Mammary microvascular endothelial cell (primary cell): ENCODE results near the gene FAM219B. TPM values are rescaled to one million over a fixed set of nuclear protein-coding genes. Genes with fewer than 3 reads are reported as not detected.

ENCODE experiments used
- total RNA-seq: library from RNA; depleted of rRNA; stranded (reverse); fragments of >200 nt; gene quantifications from 2 replicates; pipeline ENCODE4 v1.2.3, GENCODE V29; 2015

The FAM219B gene, protein sequence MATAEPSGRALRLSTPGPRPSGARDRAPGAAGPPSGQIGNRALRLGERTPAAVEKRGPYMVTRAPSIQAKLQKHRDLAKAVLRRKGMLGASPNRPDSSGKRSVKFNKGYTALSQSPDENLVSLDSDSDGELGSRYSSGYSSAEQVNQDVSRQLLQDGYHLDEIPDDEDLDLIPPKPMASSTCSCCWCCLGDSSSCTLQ
- total RNA-seq, result 21.5 and 21.8 TPM in 2 replicates

GRCh38 chr15:74906450-74907162 is at the start of gene FAM219B:
FAM219B (minus strand) TSS chr15:74906851; CDS start chr15:74906800, 51 bp downstream.

GRCh38 chr15:74937590-74938371 is 31.1 kb upstream of the FAM219B start, which contains the start of gene COX5A:
COX5A (minus strand) TSS chr15:74938073; CDS start chr15:74938014, 59 bp downstream.

GRCh38 chr15:74889883-74890664 is 16.6 kb downstream of the FAM219B start, which contains the start of gene MPI:
MPI (plus strand) TSS chr15:74890042; CDS start chr15:74890074, 32 bp downstream.

GRCh38 chr15:74873036-74873755 is 33.5 kb downstream of the FAM219B start, which contains the start of gene SCAMP2:
SCAMP2 (minus strand) TSS chr15:74873365; CDS start chr15:74873255, 110 bp downstream.

Other genes with a start within 250 kb of the FAM219B start
- 15.8 and 16.1 TPM in 2 replicates for gene EDC3, start 210.8 kb downstream of the FAM219B start, total RNA-seq
- 30.3 and 34.7 TPM in 2 replicates for gene CYP1A1, start 181.3 kb downstream of the FAM219B start, total RNA-seq
- gene CYP1A2, start 158.0 kb downstream of the FAM219B start, total RNA-seq, result not detected in 2 replicates
- 30.0 and 30.9 TPM in 2 replicates for gene CSK, start 124.8 kb downstream of the FAM219B start, total RNA-seq
- not detected in 2 replicates for gene LMAN1L, start 94.0 kb downstream of the FAM219B start, total RNA-seq
- gene CPLX3, start 80.2 kb downstream of the FAM219B start, total RNA-seq, result not detected in 2 replicates
- gene ULK3, start 63.7 kb downstream of the FAM219B start, total RNA-seq, result 33.4 and 36.1 TPM in 2 replicates
- 71.6 and 77.7 TPM in 2 replicates for gene SCAMP2, start 33.5 kb downstream of the FAM219B start, total RNA-seq
- 35.4 and 42.9 TPM in 2 replicates for gene MPI, start 16.8 kb downstream of the FAM219B start, total RNA-seq
- gene COX5A, start 31.2 kb upstream of the FAM219B start, total RNA-seq, result 199 and 206 TPM in 2 replicates
- gene RPP25, start 49.9 kb upstream of the FAM219B start, total RNA-seq, result 24.3 and 27.0 TPM in 2 replicates
- gene SCAMP5, start 88.7 kb upstream of the FAM219B start, total RNA-seq, result 3.6 and 4.3 TPM in 2 replicates
- 19.5 and 28.9 TPM in 2 replicates for gene PPCDC, start 116.7 kb upstream of the FAM219B start, total RNA-seq